HG02759 (cell line): Measurements from ENCODE around the gene PALS1.

Experiments
- ATAC-seq: cut with Tn5 transposase; IDR thresholded peaks from one replicate; pipeline ENCODE4 v1.9.1; 2021; ENCODE audit warnings: mild to moderate bottlenecking, moderate library complexity; ENCODE audit not compliant: unreplicated experiment

The PALS1 gene

DNA sequence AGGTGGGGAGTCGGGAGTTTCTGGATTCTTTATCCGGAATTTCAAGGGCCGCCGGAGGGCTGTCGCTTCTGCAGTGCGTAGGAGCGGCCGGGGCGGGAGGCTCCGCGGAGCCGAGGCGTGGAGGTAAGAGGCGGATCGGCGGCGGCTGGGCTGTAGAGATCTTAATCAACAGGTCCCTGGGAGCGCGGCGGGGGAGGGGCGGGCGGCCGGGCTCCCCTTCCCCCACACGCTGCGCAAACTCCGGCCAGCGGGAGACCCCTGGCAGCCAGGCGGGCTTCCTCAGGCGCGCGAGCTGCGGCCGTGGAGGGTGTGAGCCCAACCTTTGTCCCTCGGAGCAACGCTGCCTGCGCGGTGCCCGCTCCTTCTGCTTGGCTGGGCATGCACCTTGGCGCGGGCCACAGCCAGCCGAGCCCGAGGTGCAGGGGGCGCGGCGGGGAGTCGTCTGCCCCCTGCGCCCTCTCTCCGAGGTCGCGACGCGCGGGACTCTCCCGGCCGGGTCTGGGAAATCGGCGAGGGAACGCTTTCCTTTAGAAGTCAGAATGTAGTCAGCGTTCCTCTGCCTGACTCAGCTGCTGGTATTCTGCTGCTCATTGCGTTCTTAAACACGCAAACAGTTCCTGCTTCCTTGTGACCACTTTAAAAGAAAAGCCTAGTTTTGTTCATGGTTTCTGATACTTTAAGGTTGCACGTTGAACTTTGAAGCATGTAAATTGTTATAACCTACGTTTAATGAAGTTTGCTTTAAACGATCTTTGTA is at the start of gene PALS1:
Gene PALS1 (plus strand): TSS at position 25 of the 757 bp plus-strand sequence. CDS start 37,736 bp downstream, outside the sequence.
- peak; percentile 47 for ATAC-seq

DNA sequence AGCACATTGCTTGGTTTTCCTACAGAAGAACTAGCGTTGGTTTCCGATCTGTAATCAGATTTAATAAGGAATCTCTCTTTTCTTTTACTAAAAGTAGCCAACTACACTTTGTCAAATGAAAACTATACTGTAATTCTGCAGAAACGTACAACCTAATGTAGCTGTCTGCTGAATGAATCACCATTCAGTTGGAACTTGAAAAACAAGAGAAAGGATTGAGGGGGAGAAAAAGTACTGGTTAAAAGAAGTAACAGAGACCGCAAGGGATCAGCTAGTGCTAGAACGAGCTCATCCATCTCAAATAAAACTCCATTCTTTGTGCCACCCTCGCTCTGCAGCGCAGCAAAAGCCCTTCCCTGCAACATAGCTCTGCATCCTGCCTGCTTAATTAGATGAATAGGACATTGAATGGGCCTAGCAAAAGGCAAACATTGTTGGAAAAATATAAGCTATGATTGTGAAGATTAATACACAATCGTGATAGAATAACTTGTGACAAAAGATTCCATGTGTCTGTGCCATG is 49.4 kb upstream of the PALS1 start:
- ATAC-seq: no peak

DNA sequence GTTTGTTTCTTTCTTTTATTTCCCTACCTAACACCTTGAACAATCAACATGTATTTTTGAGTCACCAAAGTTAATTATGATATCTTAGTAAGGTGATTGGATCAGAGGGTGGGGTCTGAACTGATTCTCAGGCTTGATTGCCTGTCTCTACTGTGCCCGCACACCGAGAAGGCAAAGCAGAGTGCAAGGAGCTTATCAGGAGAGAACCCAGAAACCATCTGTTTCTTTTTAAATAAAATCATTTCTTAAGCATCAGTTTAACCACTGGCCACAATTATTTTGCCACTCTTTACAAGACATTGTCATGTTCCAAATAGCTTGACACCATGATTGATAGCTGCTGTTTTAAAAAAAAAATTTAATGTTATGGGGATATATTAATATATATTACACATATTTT is 48.9 kb upstream of the PALS1 start:
- ATAC-seq: no peak

DNA sequence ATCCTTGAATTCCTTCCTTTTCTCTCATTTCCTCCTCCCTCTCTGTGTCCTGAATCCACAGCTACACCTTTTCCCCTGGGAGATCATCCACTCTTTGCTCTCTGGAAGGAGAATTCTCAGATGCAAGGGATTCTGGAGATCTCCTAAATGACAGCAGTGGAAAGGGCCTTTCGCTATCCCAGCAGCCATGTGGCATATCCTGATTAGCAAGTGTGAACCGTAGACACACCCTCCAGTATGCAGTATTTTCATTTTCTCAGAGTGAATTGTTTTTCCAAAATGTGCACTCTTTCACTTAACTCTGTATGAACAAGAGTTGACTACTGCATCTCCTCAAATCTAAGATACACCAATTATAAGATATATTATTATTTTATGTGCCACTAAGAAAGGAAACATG is 46.0 kb upstream of the PALS1 start:
- ATAC-seq: no peak

DNA sequence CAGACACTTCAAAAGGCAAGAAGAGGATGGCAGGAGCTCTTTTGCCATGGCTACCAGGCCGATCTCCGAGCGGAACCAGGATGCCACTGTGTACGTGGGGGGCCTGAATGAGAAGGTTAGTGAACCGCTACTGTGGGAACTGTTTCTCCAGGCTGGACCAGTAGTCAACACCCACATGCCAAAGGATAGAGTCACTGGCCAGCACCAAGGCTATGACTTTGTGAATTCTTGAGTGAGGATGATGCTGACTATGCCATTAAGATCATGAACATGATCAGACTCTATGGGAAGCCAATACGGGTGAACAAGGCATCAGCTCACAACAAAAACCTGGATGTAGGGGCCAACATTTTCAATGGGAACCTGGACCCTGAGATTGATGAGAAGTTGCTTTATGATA is 42.2 kb upstream of the PALS1 start:
- no peak for ATAC-seq

DNA sequence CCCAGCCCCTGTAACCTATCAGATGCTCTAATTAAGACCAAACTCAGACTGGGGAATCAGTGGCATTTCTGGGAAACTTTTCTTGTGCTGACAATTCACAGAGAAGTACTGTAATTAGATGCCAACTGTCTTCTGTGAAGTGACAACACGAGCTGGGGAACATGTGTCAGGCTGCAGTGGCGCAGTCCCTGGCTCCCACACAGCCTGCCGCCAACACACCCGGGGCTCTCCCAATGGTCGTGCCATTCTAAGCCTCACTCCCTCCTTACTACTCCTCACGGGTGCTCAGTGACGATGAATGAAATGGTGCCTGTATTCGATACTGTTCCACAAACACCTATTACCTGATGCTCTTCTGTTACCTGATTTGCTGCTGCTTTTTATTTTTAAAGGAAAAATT is 33.4 kb upstream of the PALS1 start:
- ATAC-seq: no peak

DNA sequence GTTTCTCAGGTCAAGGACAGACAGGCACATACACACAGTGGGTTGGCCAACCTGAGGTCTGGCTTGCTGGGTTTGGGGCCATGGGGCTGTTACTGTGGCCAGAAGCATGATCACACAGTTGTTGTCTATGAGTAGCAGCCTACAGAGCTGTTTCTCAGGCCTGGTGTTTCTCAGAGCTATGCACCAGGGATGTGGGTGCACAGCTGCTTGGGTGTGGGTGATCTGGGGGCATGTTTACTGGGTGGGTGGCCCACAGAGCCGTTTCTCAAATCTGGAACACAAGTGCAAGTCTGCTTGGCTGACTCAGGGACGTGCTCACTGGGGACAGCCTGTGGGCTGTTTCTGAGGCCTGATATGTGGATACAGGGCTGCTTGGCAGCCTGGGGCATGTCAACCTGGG is 23.1 kb upstream of the PALS1 start:
- ATAC-seq: no peak

DNA sequence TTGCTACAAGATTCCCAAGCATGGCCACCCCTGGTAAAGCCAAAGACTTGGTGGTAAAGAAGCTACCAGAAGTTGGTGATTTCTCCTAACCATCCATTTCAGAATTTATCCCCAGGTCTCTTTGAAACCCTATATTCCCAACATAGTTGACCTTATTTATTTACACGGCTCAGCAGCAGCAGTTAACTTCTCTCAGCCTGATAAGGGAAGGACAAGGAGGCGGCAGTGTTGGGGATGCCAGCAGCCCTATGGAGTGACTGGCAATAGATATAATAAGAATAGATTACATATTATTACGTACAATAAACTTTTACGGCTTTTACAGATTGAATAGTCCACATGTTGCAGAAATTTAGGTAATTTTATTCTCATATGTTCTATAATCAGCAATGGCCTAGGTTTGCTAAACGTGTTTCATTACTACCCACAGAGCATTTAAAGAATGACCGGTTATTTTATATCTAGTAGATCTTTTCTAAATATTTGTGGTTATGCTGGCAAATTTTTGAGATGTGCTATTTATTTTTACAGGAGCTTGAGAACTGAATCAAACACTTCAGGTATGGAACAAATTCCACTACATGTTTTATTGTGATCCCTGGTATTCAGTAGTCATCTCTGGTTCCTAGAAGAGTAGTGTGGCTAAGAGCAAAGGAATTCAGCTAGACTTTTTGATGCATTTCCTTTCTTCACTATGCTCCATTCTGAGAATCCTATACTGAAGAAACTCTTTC is 19.8 kb upstream of the PALS1 start:
- no peak for ATAC-seq

DNA sequence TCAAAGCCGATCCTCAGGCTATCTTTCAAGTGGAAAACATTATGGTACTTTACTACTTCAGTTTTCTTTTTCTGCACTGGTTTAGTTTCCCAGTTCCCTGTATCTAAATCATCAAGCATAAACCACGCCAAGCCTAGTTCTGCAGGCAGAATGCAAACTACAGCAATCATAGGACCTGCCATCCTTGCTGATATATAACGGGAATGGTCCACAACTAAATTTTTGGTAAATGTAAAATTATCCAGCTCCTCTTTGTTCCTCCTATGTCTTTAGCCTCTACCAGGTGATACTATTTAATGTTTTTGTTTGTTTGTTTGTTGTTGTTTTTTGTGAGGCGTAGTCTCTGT is 19.3 kb upstream of the PALS1 start:
- no peak for ATAC-seq

DNA sequence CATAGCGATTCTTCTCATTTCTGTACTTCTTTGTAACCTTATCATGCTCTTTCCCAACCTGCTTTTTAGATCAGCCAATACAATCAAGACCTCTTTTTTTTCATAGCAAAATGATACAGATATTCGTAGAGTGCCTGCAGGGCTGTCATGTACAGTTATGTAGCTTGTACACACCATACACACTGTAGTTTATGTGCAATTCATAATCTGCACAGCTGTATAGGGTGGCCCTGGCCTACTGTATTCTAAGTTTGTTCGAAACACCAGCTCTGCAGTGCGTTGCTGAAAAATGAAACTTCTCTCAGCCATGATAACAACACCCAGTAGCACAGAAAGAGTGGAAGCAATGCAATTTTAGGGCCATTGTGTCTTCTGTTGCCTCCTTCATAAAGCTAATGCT is 15.7 kb upstream of the PALS1 start:
- ATAC-seq: no peak

DNA sequence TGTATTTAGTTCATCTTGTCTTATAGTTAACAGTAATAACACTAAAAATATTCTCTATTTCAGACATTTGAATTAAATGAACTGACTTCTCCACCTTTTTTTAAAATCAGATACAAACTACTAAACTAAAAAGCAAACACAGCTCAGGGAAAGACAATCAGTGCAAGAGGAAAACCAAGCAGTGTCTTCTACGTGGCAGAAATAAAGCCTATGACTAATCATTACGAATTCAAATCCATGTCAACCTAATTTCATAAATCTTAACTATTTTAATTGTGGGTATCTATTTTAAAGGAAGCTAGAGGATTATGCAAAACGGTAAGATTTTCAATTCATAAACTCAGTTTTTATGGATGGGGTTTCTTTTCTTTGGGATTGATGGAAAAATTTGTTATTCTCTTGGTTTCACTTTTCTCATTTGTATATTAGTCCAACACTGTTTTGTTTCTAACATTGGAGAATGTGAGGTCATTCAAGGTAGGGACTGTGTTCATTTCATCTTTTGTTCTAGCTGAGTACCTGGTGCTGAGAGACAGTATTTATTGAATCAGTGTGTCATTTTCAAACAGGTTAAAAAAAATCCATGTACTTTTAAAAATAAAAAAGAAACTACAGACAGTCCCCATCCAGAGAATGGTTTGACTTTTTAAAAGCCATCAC is 12.8 kb upstream of the PALS1 start:
- ATAC-seq: no peak

DNA sequence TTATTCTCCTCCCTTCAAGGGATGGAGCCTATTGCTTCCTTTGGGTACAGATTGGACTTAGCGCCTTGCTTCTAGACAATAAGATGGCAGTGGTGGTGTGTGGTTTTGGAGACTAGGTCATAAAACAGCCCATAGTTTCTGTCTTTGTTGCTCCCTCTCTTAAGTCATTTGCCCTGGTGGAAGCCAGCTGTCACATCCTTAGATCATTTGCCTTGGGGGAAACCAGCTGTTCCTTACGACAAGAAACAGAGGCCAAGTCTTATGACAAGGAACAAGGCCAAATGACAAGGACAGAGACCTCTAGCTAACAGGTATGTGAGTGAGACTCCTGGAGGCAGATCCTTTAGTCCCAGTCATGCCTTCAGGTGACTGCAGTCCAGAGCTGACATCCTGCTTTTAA is 9.2 kb upstream of the PALS1 start:
- ATAC-seq: no peak

DNA sequence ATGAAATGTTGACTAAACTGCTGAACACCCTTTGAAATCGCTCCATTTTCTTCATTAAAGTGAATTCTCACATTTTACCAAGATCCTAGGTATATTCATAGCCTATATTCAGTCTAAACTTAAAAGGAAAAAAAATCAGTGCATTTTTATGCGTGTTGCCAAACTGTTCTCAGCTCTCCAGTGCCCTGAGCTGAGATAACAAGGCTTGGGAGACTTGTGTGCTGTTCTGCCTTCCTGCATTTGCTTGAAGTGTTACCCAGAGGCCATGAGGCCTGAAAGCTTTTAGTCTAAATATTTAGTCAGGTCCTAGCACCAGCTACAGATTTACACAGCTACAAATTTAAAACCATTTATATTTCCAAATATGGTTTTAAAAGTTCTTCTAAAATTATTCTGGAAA is 8.6 kb upstream of the PALS1 start:
- ATAC-seq: no peak

DNA sequence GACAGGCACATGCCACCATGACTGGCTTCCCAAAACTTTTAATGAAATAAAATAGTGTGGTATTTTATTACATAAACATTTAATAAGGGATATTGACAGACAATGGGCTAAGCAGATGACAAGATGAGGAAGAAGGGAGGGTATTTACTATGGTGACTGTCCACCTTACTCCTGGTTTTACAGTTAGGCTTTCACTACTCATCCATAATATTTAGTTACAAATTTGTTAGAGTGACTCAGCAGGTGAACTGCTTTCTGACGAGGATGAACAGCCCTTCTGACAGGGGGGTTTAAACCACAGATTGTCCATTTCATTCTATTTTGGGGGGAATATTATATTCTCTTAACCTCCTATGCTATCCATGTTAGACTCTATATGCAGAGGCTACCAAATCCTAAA is 3.6 kb upstream of the PALS1 start:
- ATAC-seq: no peak

DNA sequence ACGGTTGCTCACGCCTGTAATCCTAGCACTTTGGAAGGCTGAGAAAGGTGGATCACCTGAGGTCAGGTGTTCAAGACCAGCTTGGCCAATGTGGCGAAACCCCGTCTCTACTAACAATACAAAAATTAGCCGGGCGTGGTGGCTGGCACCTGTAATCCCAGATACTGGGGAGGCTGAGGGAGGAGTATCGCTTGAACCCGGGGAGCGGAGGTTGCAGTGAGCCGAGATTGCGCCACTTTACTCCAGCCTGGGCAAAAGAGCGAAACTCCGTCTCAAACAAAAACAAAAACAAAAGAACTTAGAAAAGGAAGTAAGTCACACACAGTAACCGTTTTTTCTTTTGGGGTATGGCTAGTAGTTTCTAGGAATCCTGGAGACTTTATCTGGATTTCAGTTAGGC is 1.7 kb upstream of the PALS1 start:
- ATAC-seq: no peak

DNA sequence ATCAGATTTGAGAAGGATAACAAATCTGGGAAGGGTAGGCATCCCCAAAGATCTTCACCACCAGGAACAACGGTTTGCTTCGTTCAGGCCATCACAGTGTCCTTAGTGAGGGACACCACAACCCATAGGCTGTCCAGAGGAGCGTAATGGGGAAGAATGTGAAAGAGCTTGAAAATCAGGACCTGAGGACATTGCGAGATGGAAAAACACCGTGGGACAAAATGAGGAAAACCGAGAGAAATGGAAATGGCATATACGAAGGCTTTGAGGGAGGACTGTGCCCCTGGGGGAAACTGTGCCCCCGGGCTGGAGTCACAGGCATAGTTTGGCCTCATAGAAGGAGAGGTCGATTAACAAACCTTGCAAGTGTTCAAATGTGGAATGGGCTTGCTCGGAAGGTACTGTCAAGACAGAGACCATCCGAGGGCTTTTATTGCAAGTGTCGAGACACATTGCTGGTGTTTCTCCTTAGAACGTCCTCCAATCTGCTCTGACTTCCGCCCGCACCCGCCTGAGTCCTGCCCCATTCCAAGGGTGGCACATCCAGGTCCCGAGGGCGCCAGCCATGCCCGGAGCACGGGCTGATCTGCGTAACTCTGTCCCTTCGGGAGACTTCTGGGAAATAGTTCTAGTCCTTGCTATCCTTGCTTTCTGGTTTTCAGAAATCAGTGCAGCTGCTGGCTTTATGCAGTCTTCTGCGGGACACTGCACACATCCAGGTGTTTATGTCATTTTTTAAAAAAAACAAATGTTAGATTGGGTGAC is 885 bp upstream of the PALS1 start:
- ATAC-seq: peak; percentile 20

DNA sequence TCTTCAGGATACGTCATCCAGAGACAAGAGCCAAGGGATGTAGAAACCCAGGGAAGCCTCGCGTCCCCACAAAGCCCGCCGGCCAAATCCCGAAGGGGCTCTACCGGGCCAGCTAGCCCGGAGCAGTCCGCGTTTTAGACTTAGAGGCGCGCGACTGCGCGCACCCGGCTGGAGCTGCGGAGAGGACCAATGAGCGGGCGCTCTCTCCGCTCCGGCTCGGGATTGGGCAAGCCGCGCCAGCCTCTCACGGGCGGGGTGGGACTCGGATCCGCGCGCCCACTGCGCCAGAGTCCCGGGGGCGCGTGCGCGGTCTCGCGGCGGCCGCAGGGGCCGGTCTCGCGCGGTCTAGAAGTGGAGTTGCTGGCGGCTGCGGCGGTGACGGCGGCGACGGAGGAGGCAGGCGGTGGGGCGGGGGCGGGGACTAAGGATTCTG is 241 bp upstream of the PALS1 start:
- ATAC-seq: peak; percentile 92

DNA sequence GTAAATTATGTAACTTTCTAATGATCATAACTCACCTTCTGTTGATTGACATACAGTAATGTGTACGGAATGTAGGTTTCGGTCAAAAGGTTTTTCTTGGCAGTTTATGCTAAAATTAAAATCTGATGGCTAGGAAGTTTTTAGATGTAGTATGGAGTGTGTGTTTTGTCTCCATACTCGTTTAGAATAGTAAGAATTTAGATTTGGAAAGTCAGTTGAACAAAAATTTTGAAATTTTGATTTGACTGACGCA is 859 bp downstream of the PALS1 start:
- no peak for ATAC-seq

DNA sequence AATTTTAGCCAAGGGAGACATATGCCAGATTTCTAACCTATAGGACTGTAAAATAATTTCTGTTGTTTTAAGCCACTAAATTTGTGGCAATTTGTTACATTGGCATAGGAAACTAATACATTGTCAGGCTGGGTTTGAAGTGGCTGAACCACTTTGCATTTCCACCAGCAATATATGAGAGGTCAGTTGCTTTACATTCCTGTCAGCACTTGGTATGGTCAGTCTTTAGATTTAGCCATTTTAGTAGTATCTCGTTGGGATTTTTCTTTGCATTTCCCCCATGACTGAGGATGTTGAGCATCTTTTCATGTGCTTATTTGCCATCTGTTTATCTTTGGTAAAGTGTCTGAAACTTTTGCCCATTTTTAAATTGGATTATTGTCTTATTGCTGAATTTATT is 3.9 kb downstream of the PALS1 start:
- no peak for ATAC-seq

DNA sequence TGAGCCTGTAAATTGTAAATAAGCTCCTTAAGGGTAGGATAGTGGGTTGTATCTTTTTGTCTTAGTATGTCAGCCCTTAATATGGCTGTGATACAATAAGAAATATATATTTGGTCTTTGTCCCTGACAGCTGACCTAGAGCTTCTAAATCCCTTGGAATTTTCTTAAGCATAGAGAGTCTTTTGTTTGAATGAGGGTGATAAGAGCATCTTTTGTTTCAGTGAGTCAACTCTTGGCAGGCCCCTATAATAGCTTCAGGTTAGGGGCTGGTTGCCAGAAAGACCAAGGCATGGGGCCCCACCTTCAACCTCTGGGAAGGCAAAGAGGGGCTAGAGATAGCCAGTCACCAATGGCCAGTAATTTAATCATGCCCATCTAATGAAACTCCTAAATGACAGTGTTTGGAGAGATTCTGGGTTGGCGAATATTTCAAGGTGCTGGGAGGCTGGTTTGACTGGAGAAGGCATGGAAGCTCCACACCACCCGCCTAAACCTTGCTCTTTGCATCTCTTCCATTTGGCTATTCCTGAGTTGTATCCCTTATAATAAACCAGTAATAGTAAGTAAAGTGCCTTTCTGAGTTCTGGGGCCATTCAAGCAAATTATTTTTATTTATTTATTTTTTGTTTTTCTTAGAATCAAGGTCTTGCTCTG is 10.5 kb downstream of the PALS1 start:
- no peak for ATAC-seq

DNA sequence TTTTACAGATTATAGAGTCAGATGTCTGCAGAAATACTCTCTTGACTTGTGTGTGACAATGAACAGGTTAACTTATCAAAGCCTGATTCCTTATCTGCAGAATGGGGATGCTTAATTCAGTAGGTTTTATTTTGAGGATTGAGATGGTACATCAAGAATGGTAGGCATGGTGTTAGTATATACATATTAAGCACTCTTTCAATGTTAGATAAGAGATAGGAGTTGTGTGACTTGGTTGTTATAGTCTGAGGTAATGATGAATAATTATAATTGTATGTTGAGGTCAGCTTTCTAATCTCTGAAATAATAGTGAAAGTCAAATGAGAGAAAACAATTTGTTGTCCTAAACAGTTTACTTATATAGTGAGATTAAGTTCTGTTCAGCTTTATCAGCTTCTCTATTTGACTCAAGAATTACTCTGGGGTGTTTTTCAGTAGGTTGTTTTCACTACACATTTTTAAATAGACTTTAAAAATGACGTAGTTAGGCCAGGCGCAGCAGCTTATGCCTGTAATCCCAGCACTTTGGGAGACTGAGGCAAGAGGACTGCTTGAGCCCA is 11.9 kb downstream of the PALS1 start:
- no peak for ATAC-seq
